Glutamatergic neuron (in vitro differentiated cells): Measurements from ENCODE around the gene SNAI3. TPM values are rescaled to one million over a fixed set of nuclear protein-coding genes. Genes with fewer than 3 reads are reported as not detected.

ENCODE experiments used
- DNase-seq: peaks from one replicate; pipeline ENCODE4 v3.0.0; 2022
- H3K27ac Mint-ChIP-seq: one replicate; pipeline ENCODE4 v1.8.0; 2020; ENCODE audit warnings: mild to moderate bottlenecking, mixed read lengths, inconsistent platforms; ENCODE audit not compliant: unreplicated experiment
- H3K27me3 Mint-ChIP-seq: one replicate; pipeline ENCODE4 v1.8.0; 2020; ENCODE audit warnings: mild to moderate bottlenecking, moderate library complexity, mixed read lengths, inconsistent platforms; ENCODE audit not compliant: unreplicated experiment
- H3K36me3 Mint-ChIP-seq: one replicate; pipeline ENCODE4 v1.8.0; 2020; ENCODE audit warnings: mild to moderate bottlenecking, mixed read lengths, inconsistent platforms; ENCODE audit not compliant: unreplicated experiment
- H3K4me1 Mint-ChIP-seq: one replicate; pipeline ENCODE4 v1.8.0; 2020; ENCODE audit warnings: mild to moderate bottlenecking, low read depth, mixed read lengths, inconsistent platforms; ENCODE audit not compliant: unreplicated experiment
- H3K4me3 Mint-ChIP-seq: one replicate; pipeline ENCODE4 v1.8.0; 2020; ENCODE audit warnings: mild to moderate bottlenecking, mixed read lengths, inconsistent platforms; ENCODE audit not compliant: unreplicated experiment
- H3K9me3 Mint-ChIP-seq: one replicate; pipeline ENCODE4 v1.8.0; 2020; ENCODE audit warnings: mild to moderate bottlenecking, moderate library complexity, mixed read lengths, inconsistent platforms; ENCODE audit not compliant: unreplicated experiment
- CTCF ChIP-seq: fragments of 200-600 bp; sonication (generic); IDR thresholded peaks from one replicate; pipeline ENCODE4 v1.5.0; 2021; ENCODE audit not compliant: partially characterized antibody, unreplicated experiment
- total RNA-seq: library from RNA; stranded (reverse); fragmentation: NEBNext Ultra II Directional; extraction: Animal tissue kit (Norgen Biotek cat#: 25700); gene quantifications from one replicate; pipeline ENCODE4 v1.2.1, GENCODE V29; 2021; ENCODE audit not compliant: unreplicated experiment

SNAI3 gene
- total RNA-seq, 1 donor from 2014 or later, result not detected

GRCh38 chr16:88657371-88657770 lies 28.9 kb downstream of the SNAI3 start:
- Mint-ChIP-seq H3K4me3 (no peak overlapping the region), H3K36me3 (no peaks in the 10 kb centered on the region), H3K9me3 (peaks cover 4% of the 10 kb centered on the region), H3K4me1 (peaks cover 11% of the 10 kb centered on the region), H3K27me3 (peaks cover 10% of the 10 kb centered on the region), H3K27ac (no peak overlapping the region)
- TF ChIP-seq CTCF, result no peak
- no peak for DNase-seq

- peaks cover 11% of the 10 kb centered on the region for H3K4me1 Mint-ChIP-seq
- peaks cover 4% of the 10 kb centered on the region for H3K9me3 Mint-ChIP-seq
- no peak overlapping the region for H3K4me3 Mint-ChIP-seq
- H3K27ac Mint-ChIP-seq, result no peak overlapping the region
- H3K27me3 Mint-ChIP-seq, result peaks cover 10% of the 10 kb centered on the region
- DNase-seq, result no peak
- TF ChIP-seq CTCF, result no peak
- no peaks in the 10 kb centered on the region for H3K36me3 Mint-ChIP-seq
These were observed 29.9 kb downstream of the SNAI3 start for GRCh38 chr16:88656291-88656980.

GRCh38 chr16:88655733-88656281 lies 30.5 kb downstream of the SNAI3 start:
- H3K4me3 Mint-ChIP-seq, result no peak overlapping the region
- no peak for TF ChIP-seq CTCF
- peaks cover 8% of the 10 kb centered on the region for H3K27me3 Mint-ChIP-seq
- no peak overlapping the region for H3K27ac Mint-ChIP-seq
- no peaks in the 10 kb centered on the region for H3K36me3 Mint-ChIP-seq
- peaks cover 9% of the 10 kb centered on the region for H3K4me1 Mint-ChIP-seq
- peaks cover 2% of the 10 kb centered on the region for H3K9me3 Mint-ChIP-seq
- no peak for DNase-seq

- DNase-seq, result no peak
- peaks cover 8% of the 10 kb centered on the region for H3K27me3 Mint-ChIP-seq
- H3K4me3 Mint-ChIP-seq, result no peak overlapping the region
- peaks cover 2% of the 10 kb centered on the region for H3K9me3 Mint-ChIP-seq
- no peak overlapping the region for H3K27ac Mint-ChIP-seq
- H3K4me1 Mint-ChIP-seq, result peaks cover 10% of the 10 kb centered on the region
- no peaks in the 10 kb centered on the region for H3K36me3 Mint-ChIP-seq
- TF ChIP-seq CTCF, result no peak
These were observed 31.1 kb downstream of the SNAI3 start for GRCh38 chr16:88655053-88655732.
